Measurements from ENCODE around the gene COIL.
A peak's percentile ranks its signal among the peaks of the same experiment; 100 is the strongest.

COIL gene

DNA sequence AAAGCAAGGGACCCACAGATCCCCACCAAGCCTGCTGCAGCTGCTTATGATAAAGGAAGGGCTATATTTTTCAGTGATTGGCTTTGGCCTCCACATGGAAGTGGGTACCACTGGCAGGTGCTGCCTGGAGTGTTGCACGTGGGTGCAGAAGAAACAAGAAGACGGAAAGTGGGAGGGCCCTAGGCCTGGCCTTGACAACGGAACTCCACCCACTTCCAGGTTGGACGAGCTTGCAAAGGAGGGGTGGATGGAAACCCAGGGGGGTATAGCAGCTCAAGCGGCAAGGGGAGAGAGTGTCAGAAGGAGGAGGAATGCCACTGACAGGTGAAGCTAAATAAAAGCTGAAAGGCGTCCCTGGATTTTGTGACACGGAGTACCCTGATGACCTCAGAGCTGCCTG is 67.3 kb downstream of the COIL start:
- Mint-ChIP-seq H3K27ac (peak overlapping the region; percentile 16), H3K4me1 (ENCODE audit: low read depth) (peaks cover 3% of the 10 kb centered on the region), H3K36me3 (ENCODE audit: low read depth) (peaks cover 100% of the 10 kb centered on the region), H3K4me3 (no peak overlapping the region), H3K9me3 (peaks cover under 1% of the 10 kb centered on the region), H3K27me3 (no peaks in the 10 kb centered on the region)
- DNase-seq: peak; percentile 16

GRCh38 chr17:56892333-56892732 is 68.5 kb downstream of the COIL start:
- Mint-ChIP-seq H3K36me3 (ENCODE audit: low read depth) (peaks cover 100% of the 10 kb centered on the region), H3K4me3 (no peak overlapping the region), H3K4me1 (ENCODE audit: low read depth) (peaks cover 3% of the 10 kb centered on the region), H3K27ac (peak overlapping the region; percentile 1), H3K27me3 (no peaks in the 10 kb centered on the region), H3K9me3 (peaks cover 11% of the 10 kb centered on the region)
- no peak for DNase-seq

DNA sequence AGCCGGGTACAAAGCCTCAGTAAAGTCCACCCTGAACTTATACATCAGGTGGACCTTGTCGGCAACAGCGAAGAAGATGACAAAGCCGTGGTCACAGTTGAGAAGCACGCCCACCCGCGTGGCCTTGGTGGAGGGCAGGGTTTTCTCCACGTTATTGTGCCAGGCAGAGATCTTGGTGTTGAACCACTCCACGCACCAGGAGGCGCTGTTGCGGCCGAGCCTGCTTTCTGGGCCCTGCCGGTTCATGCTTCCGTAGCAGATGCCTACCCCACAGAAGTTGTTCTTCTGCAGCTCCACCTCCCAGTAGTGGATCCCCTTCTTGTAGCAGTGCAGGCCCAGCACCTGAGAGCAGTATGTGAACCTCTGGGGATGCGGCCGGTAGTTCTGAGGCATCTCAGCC is 69.1 kb downstream of the COIL start:
- peaks cover 3% of the 10 kb centered on the region for H3K4me1 Mint-ChIP-seq (ENCODE audit: low read depth)
- no peaks in the 10 kb centered on the region for H3K27me3 Mint-ChIP-seq
- H3K36me3 Mint-ChIP-seq (ENCODE audit: low read depth): peaks cover 99% of the 10 kb centered on the region
- DNase-seq: peak; percentile 73
- H3K27ac Mint-ChIP-seq: no peak overlapping the region
- H3K4me3 Mint-ChIP-seq: no peak overlapping the region
- H3K9me3 Mint-ChIP-seq: peaks cover 13% of the 10 kb centered on the region

- no peaks in the 10 kb centered on the region for H3K27me3 Mint-ChIP-seq
- H3K27ac Mint-ChIP-seq: no peak overlapping the region
- peaks cover 2% of the 10 kb centered on the region for H3K4me1 Mint-ChIP-seq (ENCODE audit: low read depth)
- H3K4me3 Mint-ChIP-seq: no peak overlapping the region
- H3K9me3 Mint-ChIP-seq: peaks cover 13% of the 10 kb centered on the region
- peak; percentile 1 for DNase-seq
- H3K36me3 Mint-ChIP-seq (ENCODE audit: low read depth): peaks cover 99% of the 10 kb centered on the region
Measured at GRCh38 chr17:56890906-56891674, 69.8 kb downstream of the COIL start.

GRCh38 chr17:56890390-56890789 is 70.5 kb downstream of the COIL start:
- H3K4me1 Mint-ChIP-seq (ENCODE audit: low read depth): no peaks in the 10 kb centered on the region
- no peak for DNase-seq
- no peak overlapping the region for H3K27ac Mint-ChIP-seq
- peaks cover 13% of the 10 kb centered on the region for H3K9me3 Mint-ChIP-seq
- H3K4me3 Mint-ChIP-seq: no peak overlapping the region
- H3K27me3 Mint-ChIP-seq: no peaks in the 10 kb centered on the region
- H3K36me3 Mint-ChIP-seq (ENCODE audit: low read depth): peaks cover 95% of the 10 kb centered on the region

Data from activated T-cell treated with anti-CD3 and anti-CD28 coated beads, Interleukin-2, amount 50 U/mL, for 24 hours (primary cell).